GM21737 (cell line): ENCODE measurements around the gene CRELD1.

Experiments
- ATAC-seq: cut with Tn5 transposase; IDR thresholded peaks from one replicate; pipeline ENCODE4 v1.9.1; 2021; ENCODE audit warnings: mild to moderate bottlenecking, moderate library complexity; ENCODE audit not compliant: unreplicated experiment

CRELD1 gene

GRCh38 chr3:9951962-9952805 lies 18.6 kb downstream of the CRELD1 start, which contains the start of gene PRRT3:
Gene PRRT3 (minus strand): TSS chr3:9952408. CDS start chr3:9950115, 2,293 bp downstream.
- ATAC-seq = peak; percentile 54

DNA sequence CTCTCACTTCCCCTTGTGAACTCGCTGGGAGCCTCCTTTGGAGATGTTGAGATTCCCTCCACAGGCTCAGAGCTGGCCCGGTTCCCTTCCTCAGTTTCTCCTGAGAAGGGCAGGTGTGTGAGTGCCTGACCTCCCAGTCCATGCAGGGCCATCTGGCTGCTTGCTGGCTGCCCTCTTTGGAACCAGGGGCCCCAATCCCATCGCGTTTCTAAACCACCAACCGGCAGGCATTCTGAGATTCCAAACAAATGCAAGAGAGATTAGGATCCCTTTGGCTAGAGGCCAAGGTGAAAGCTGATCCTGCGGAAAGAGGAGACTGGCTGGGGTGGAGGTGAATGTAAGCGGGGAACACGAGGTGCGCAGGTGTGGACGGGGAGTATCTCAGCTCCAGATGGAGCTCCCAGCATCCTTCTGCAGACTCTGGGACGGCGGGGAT lies 21.5 kb downstream of the CRELD1 start:
- ATAC-seq = no peak

- ATAC-seq = no peak
These were observed 22.1 kb downstream of the CRELD1 start for GRCh38 chr3:9955611-9956352.

DNA sequence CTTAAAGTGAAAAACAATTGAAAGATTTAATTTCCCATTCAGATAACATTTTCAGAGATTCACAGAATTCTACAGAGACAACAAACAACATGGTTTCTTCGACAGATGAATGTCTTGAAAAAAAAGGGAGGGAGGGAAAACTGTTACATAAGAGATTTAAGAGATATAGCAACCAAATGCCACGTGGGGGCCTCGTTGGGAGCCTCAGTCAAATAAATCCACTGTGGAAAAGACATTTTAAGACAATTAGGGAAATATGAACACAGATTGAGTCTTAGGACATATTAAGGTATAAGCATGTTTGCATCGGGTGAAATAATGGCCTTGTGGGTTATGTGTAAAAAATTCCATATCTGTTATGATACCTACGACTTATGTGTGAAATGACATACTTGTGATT lies 23.6 kb downstream of the CRELD1 start:
- no peak for ATAC-seq

DNA sequence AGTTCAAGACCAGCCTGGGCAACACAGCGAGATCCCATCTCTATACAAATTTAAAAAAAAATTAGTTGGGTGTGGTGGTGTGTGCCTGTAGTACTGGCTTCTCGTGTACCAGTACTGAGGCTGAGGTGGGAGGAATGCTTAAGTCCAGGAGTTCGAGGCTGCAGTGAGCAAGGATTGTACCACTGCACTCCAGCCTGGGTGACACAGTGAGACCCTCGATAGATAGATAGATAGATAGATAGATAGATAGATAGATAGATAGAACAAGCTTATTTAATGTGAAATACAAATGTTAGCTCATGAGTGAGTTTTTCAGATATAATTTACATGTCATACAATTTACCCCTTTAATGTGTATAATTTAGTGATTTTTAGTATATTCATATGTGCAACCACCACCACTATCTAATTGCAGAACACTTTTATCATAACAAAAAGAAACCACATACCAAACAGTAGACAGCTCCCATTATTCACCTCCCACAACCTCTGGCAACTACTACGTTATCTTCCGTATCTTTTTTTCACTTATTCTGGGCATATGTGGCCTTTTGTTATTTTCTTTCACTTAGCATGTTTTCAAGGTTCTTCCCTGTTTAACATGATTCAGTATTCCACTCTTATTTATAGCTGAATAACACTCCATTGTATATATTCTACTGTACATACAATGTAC lies 31.7 kb downstream of the CRELD1 start:
- no peak for ATAC-seq

DNA sequence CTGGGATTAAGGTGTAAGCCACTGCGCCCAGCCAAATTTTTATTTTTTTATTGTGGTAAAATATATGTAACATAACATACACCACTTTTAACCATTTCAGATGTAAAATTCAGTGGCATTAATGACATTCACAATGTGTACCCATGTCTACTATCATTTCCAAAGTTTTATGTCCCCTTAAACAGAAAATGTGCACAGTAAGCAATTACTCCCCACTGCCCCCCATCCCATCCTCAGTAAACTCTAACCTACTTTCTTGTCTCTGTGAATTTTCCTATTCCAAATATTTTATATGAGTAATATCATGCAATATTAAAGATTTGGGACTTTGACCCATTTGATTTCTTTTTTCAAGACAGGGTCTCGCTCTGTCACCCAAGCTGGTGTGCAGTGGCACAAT lies 33.2 kb downstream of the CRELD1 start:
- ATAC-seq = no peak

DNA sequence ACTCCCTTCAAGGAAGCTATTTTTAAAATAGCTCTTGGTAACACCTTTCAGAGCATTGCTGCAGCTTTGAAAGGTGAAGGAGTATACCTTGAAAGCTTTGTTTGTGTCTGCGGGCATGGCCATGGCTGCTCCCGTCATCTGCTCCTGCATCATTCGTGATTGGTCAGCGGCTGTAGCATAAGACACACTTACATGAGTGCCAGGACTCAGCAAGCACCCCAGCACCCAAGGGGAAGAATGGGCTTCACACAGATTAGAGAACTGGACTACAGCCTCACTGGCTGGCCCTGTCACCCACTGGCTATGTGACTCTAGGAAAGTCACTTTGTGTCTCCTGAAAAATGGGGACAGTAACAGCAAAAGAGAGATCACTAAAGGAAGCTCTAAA lies 36.0 kb downstream of the CRELD1 start:
- no peak for ATAC-seq

GRCh38 chr3:9970020-9970652 lies 36.5 kb downstream of the CRELD1 start:
- no peak for ATAC-seq

- no peak for ATAC-seq
These were observed 43.4 kb downstream of the CRELD1 start for GRCh38 chr3:9976721-9977709.

GRCh38 chr3:9978710-9979305 lies 45.2 kb downstream of the CRELD1 start:
- ATAC-seq = no peak

GRCh38 chr3:9980251-9980650 lies 46.6 kb downstream of the CRELD1 start:
- no peak for ATAC-seq

- peak; percentile 28 for ATAC-seq
These were observed 52.6 kb downstream of the CRELD1 start for GRCh38 chr3:9986230-9986725.

GRCh38 chr3:9994086-9994844 lies 60.6 kb downstream of the CRELD1 start:
- ATAC-seq = no peak
